ENCODE measurements around the gene GM2A. TPM values are rescaled to one million over a fixed set of nuclear protein-coding genes. Genes with fewer than 3 reads are reported as not detected.

Gene GM2A
- total and polyA plus RNA-seq, 2 of the 8 experiments (the other 6 are each of a cell fraction or from before 2014, with no cell fraction given): 18.5 to 32.2 TPM

DNA sequence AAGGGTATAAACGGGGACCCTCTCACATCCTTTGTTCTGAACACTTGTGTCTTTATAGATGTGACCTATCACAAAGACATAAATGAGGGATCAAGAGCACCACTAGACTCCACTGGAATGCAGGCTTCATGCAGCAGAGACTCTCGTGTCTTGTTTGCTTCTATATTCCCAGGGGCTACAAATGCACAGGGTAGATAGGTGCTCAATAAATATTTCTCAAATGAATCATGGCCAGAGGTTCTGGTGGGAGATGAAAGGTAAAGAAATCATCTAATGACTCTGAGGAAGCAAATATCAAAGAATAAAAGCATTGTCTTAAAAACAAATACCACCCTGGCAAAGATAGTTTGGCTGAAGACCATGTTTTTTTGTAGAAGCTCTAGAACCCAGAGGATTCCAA lies 44.0 kb downstream of the GM2A start (continued):
- no peak for TF ChIP-seq PHF8 (conservative IDR thresholded peaks at IDR 0.05; ENCODE audit: low read depth, low read length)
